Activated naive CD4-positive, alpha-beta T cell treated with anti-CD3 and anti-CD28 coated beads, Interleukin-2, amount 50 U/mL, for 72 hours (primary cell): ENCODE measurements around the gene HOGA1. TPM values are rescaled to one million over a fixed set of nuclear protein-coding genes. Genes with fewer than 3 reads are reported as not detected.
"Not testable (repeated sequence)": the region's sequence is repeated elsewhere in the genome, so short reads cannot be mapped to it uniquely, and the experiment has no call there.

Experiments used
- ATAC-seq, 2 donors: fragments of 150-1000 bp; cut with Tn5 transposase; 2 replicates each; pipeline ENCODE4 v1.10.0; 2021; ENCODE audit warnings: mild to moderate bottlenecking in 2 of 2, moderate library complexity in 2 of 2
- DNase-seq, 2 donors: peaks; one replicate each; pipeline ENCODE4 v3.0.0; 2021 to 2022; ENCODE audit warnings: low spot score in 2 of 2
- H3K27ac Mint-ChIP-seq, 2 donors: one replicate each; pipeline ENCODE4 v1.8.0; 2022; ENCODE audit warnings: mild to moderate bottlenecking in 2 of 2, mixed read lengths in 2 of 2
- H3K36me3 Mint-ChIP-seq, 2 donors: one replicate each; pipeline ENCODE4 v1.8.0; 2022; ENCODE audit warnings: mixed read lengths in 2 of 2
- H3K9me3 Mint-ChIP-seq, 2 donors: one replicate each; pipeline ENCODE4 v1.8.0; 2022; ENCODE audit warnings: mixed read lengths in 2 of 2
- total RNA-seq, 2 donors: library from RNA; stranded (reverse); gene quantifications; one replicate each; pipeline ENCODE4 v1.2.3, GENCODE V29; 2022

HOGA1 gene
- total RNA-seq, 2 donors from 2014 or later: not detected

GRCh38 chr10:97571622-97572021 lies 12.6 kb upstream of the HOGA1 start:
- Mint-ChIP-seq H3K9me3 (no peaks in the 10 kb centered on the region), H3K36me3 (no peaks in the 10 kb centered on the region), H3K27ac (peak overlapping the region in 1 of 2 donors; percentile 44)
- ATAC-seq (no peak), DNase-seq (no peak)

GRCh38 chr10:97572214-97572989 lies 11.8 kb upstream of the HOGA1 start, which contains the start of gene ANKRD2:
Gene ANKRD2, plus strand, starts transcription at chr10:97572779. Its CDS starts 10 bp downstream, at chr10:97572789.
- ATAC-seq (peak; percentile 70 to 71), DNase-seq (peak in 1 of 2 donors; percentile 67)
- peak within 1 kb of the TSS in 1 of 2 donors; percentile 44 for H3K27ac Mint-ChIP-seq
- H3K9me3 Mint-ChIP-seq: no peaks in the 10 kb centered on the region
- no peaks in the 10 kb centered on the region for H3K36me3 Mint-ChIP-seq

GRCh38 chr10:97573021-97573420 lies 11.2 kb upstream of the HOGA1 start:
- no peaks in the 10 kb centered on the region for H3K36me3 Mint-ChIP-seq
- H3K27ac Mint-ChIP-seq: no peak overlapping the region
- no peak for ATAC-seq
- no peak for DNase-seq
- no peaks in the 10 kb centered on the region for H3K9me3 Mint-ChIP-seq

DNA sequence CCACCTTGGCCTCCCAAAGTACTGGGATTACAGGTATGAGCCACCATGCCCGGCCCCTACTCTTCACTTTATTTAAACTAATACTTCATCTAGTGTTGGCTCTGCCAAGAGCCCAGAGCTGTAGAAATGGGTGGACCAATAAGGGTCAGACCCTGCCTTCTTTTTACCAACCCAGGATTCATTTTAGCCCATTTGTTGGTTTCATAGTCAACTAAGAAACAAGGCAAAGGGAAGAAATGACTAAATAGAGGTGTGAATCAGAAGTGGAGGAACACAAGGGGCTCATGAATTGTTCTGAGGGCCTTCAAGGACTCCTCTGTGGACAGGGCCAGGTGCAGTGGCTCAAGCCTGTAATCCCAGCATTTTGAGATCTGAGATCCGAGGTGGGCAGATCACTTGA lies 10.5 kb upstream of the HOGA1 start:
- peak overlapping the region in 1 of 2 donors; percentile 1 for H3K27ac Mint-ChIP-seq
- H3K36me3 Mint-ChIP-seq: no peaks in the 10 kb centered on the region
- peak; percentile 17 to 78 for ATAC-seq
- no peak for DNase-seq
- H3K9me3 Mint-ChIP-seq: no peaks in the 10 kb centered on the region

- H3K9me3 Mint-ChIP-seq: no peaks in the 10 kb centered on the region
- ATAC-seq (no peak), DNase-seq (no peak)
- no peaks in the 10 kb centered on the region for H3K36me3 Mint-ChIP-seq
- peak overlapping the region; percentile 1 to 23 for H3K27ac Mint-ChIP-seq
Observed at GRCh38 chr10:97574374-97575126, 9.6 kb upstream of the HOGA1 start.

GRCh38 chr10:97575127-97575668 lies 9.0 kb upstream of the HOGA1 start:
- H3K9me3 Mint-ChIP-seq: no peaks in the 10 kb centered on the region

GRCh38 chr10:97576487-97576886 lies 7.7 kb upstream of the HOGA1 start:
- DNase-seq, H3K27ac Mint-ChIP-seq, ATAC-seq, H3K9me3 Mint-ChIP-seq, H3K36me3 Mint-ChIP-seq: not testable (repeated sequence)

More at GRCh38 chr10:97575127-97575668, 9.0 kb upstream of the HOGA1 start:
- no peak for ATAC-seq
- H3K36me3 Mint-ChIP-seq: no peaks in the 10 kb centered on the region
- no peak overlapping the region for H3K27ac Mint-ChIP-seq
- DNase-seq: no peak

DNA sequence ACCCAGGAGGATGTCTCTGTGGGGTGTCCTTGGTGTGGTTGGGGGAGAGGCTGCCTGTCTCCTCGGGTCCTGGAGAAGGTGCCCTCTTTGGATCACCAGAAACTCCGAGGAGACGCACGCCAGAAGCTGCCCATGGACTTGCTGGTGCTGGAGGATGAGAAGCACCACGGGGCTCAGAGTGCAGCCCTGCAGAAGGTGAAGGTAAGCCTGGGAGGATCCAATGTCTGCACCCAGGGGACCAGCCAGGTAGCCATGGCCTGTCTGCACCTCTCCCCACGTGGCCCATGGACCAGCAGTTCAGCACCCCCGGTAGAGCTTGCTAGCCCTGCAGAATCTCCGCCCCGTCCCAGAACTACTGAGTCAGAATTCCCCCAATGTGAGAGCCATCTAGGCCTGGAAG lies 6.5 kb upstream of the HOGA1 start:
- Mint-ChIP-seq H3K9me3 (no peaks in the 10 kb centered on the region), H3K36me3 (no peaks in the 10 kb centered on the region), H3K27ac (no peak overlapping the region)
- DNase-seq (no peak), ATAC-seq (no peak)

DNA sequence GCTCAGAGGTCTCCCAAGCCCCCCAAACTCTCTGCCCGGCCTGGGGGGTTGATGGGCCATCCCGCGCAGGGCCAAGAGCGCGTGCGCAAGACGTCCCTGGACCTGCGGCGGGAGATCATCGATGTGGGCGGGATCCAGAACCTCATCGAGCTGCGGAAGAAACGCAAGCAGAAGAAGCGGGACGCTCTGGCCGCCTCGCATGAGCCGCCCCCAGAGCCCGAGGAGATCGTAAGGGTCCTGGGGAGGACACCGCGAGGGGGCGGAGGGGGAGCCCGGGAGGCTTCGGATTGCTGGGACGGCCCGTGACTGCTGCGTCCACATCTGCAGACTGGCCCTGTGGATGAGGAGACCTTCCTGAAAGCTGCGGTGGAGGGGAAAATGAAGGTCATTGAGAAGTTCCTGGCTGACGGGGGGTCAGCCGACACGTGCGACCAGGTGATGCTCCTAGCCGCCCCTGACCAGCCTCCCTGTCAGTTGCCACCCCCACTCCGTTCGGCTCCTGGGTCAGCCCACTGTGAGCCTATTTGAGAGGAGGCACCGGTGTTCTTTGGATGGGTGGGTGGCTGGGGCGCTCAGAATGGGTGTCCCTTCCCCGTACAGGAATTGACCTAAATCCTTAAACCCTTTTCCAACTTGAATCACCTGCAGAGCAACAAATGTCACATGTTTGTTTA lies 5.9 kb upstream of the HOGA1 start:
- ATAC-seq: no peak

DNA sequence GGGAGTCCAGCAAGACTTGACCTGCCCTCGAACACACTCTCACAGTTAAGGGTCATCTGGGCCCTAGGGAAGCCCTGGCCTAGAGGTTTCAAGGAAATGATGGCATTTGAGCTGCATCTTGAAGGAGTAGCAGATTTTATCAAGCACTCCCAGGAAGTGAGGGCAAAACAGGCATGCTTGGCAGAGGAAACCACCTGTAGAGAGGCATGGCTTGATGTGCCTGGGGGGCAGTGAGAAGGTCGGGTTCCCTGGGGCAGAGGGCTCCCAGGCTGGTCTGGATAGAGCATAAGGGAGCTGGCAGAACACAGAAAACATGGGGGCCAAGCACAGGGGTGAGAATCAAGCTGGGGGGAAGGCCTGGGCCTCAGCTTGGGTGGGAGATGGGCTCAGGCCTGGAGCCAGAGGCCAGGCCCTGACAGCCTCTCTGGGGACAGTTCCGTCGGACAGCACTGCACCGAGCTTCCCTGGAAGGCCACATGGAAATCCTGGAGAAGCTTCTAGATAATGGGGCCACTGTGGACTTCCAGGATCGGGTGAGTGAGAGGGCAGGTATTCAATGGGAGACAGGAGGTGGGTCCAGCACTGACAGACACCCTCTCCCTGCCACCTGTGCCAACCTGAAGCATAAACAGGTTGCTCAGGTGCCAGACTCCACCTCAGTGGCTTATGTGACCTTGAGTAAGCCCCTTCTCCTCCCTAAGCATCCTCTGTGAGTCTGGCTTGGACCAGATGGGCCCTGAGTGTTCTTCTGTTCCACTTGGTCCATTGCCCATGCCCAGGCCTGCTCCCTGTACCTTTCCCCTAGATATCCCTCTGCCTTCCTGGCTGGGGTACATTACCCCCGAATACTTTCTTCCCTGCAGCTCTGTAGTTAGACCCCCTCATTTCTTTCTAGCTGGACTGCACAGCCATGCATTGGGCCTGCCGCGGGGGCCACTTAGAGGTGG lies 3.5 kb upstream of the HOGA1 start:
- ATAC-seq (no peak), DNase-seq (no peak)
- H3K36me3 Mint-ChIP-seq: no peaks in the 10 kb centered on the region
- no peaks in the 10 kb centered on the region for H3K9me3 Mint-ChIP-seq
- H3K27ac Mint-ChIP-seq: no peak overlapping the region

More for the DNA sequence above, 5.9 kb upstream of the HOGA1 start:
- Mint-ChIP-seq H3K9me3 (no peaks in the 10 kb centered on the region), H3K36me3 (no peaks in the 10 kb centered on the region), H3K27ac (no peak overlapping the region)
- no peak for DNase-seq

- H3K27ac Mint-ChIP-seq: no peak overlapping the region
- ATAC-seq (no peak), DNase-seq (no peak)
- H3K36me3 Mint-ChIP-seq: no peaks in the 10 kb centered on the region
- no peaks in the 10 kb centered on the region for H3K9me3 Mint-ChIP-seq
Observed at GRCh38 chr10:97582169-97582568, 2.0 kb upstream of the HOGA1 start.

DNA sequence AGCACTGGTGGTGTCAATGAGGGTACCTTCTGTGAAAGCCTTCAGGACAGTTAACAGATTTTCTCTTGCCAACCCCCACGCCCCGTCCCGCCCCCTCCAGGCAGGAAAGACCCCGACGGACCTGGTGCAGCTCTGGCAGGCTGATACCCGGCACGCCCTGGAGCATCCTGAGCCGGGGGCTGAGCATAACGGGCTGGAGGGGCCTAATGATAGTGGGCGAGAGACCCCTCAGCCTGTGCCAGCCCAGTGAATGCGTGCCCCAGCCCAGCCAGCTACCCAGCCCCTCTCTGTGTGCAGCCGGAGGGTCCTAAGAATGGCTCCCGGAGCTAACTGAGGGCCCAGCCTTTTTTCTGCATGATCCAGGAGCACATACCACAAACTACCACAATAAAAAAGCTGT lies 713 bp upstream of the HOGA1 start:
- no peaks in the 10 kb centered on the region for H3K9me3 Mint-ChIP-seq
- no peak overlapping the region for H3K27ac Mint-ChIP-seq
- no peak for ATAC-seq
- no peak for DNase-seq
- H3K36me3 Mint-ChIP-seq: no peaks in the 10 kb centered on the region

- DNase-seq (no peak), ATAC-seq (no peak)
- no peaks in the 10 kb centered on the region for H3K36me3 Mint-ChIP-seq
- no peaks in the 10 kb centered on the region for H3K9me3 Mint-ChIP-seq
- peak overlapping the region; percentile 25 to 30 for H3K27ac Mint-ChIP-seq
Observed at GRCh38 chr10:97584798-97585438, 729 bp downstream of the HOGA1 start.

GRCh38 chr10:97585439-97585811 lies 1.2 kb downstream of the HOGA1 start:
- no peak overlapping the region for H3K27ac Mint-ChIP-seq
- no peaks in the 10 kb centered on the region for H3K36me3 Mint-ChIP-seq
- ATAC-seq: no peak
- DNase-seq: no peak
- H3K9me3 Mint-ChIP-seq: no peaks in the 10 kb centered on the region

GRCh38 chr10:97587183-97587582 lies 3.0 kb downstream of the HOGA1 start:
- no peaks in the 10 kb centered on the region for H3K9me3 Mint-ChIP-seq
- no peak for DNase-seq

More at GRCh38 chr10:97587183-97587582, 3.0 kb downstream of the HOGA1 start:
- Mint-ChIP-seq H3K36me3 (no peaks in the 10 kb centered on the region), H3K27ac (no peak overlapping the region)
- ATAC-seq: no peak
